Cortex of kidney (tissue), 1 donor: ENCODE data around the gene CCNT2.
"Not testable (repeated sequence)": the region's sequence is repeated elsewhere in the genome, so short reads cannot be mapped to it uniquely, and the experiment has no call there.

ENCODE experiments used
- DNase-seq: peaks from one replicate; lab custom pipeline; 2025; lab: John Stamatoyannopoulos, UW

Gene CCNT2

GRCh38 chr2:134976074-134976702 lies 57.6 kb downstream of the CCNT2 start:
- no peak for DNase-seq

GRCh38 chr2:134977104-134977503 lies 58.5 kb downstream of the CCNT2 start:
- DNase-seq: not testable (repeated sequence)

- DNase-seq: no peak
These were observed 60.6 kb downstream of the CCNT2 start for GRCh38 chr2:134979221-134979620.

- DNase-seq: no peak
These were observed 62.0 kb downstream of the CCNT2 start for GRCh38 chr2:134980639-134981038.

GRCh38 chr2:134982603-134983002 lies 64.0 kb downstream of the CCNT2 start:
- DNase-seq: no peak

GRCh38 chr2:134985061-134985460 lies 66.4 kb downstream of the CCNT2 start:
- no peak for DNase-seq

GRCh38 chr2:134988994-134989605 lies 70.5 kb downstream of the CCNT2 start:
- DNase-seq: no peak

GRCh38 chr2:134999521-134999920 lies 80.9 kb downstream of the CCNT2 start:
- DNase-seq: no peak

- no peak for DNase-seq
These were observed 84.2 kb downstream of the CCNT2 start for GRCh38 chr2:135002836-135003235.

GRCh38 chr2:135004005-135004746 lies 85.6 kb downstream of the CCNT2 start:
- peak; percentile 26 for DNase-seq

GRCh38 chr2:135005753-135006152 lies 87.1 kb downstream of the CCNT2 start:
- DNase-seq: no peak
